HG02678 (cell line): ENCODE results near the gene KCNQ1OT1.

ENCODE experiments used
- ATAC-seq: cut with Tn5 transposase; IDR thresholded peaks from one replicate; pipeline ENCODE4 v1.9.1; 2021; ENCODE audit warnings: mild to moderate bottlenecking, moderate library complexity; ENCODE audit not compliant: unreplicated experiment

The KCNQ1OT1 gene

GRCh38 chr11:2561696-2562581, 137.9 kb downstream of the KCNQ1OT1 start:
- no peak for ATAC-seq

DNA sequence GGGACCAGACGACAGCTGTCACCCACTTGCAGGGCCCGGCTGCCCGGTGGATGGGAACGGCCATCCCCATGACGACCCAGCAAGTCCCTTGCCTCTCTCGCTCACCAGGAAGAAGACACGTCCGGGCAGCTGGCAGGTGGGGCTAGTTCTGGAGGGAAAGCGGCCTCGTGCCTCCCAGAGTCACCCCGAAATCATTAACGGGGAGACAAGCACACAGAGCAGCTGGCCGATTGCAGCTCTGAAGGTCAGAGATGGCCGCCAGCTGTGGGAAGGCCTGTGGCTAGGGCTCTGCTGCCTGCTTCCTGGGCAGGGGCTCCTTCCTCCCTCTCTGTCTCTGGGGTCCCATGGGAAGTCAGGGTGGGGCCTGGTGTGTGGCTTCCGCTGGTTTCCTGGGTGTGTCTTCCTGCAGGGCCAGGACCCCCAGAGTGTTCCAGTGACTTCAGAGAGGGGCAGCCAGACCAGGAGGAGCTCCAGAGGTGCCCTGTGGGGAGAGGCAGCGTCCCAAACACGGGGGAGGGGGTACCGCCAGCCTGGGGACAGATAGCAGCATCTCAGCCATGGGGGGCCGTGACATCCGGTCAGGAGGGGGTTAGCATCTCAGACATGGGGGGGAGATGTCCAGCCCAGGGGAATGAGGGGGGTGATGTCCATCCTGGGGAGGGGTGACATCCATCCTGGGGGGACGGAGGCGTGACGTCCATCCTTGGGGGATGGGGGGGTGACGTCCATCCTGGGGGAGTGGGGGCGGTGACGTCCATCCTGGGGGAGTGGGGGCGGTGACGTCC, 140.1 kb downstream of the KCNQ1OT1 start:
- ATAC-seq = no peak

- ATAC-seq = no peak
These were observed 140.8 kb downstream of the KCNQ1OT1 start for GRCh38 chr11:2558861-2559526.

GRCh38 chr11:2558397-2558796, 141.4 kb downstream of the KCNQ1OT1 start:
- ATAC-seq = no peak
